Measurements from ENCODE around the gene GEMIN4.
A peak's percentile ranks its signal among the peaks of the same experiment; 100 is the strongest.
"Not testable (repeated sequence)": the region's sequence is repeated elsewhere in the genome, so short reads cannot be mapped to it uniquely, and the experiment has no call there.

Gene GEMIN4

GRCh38 chr17:778096-778495 lies 26.0 kb upstream of the GEMIN4 start:
- no peak for DNase-seq (ENCODE audit: low spot score)

DNA sequence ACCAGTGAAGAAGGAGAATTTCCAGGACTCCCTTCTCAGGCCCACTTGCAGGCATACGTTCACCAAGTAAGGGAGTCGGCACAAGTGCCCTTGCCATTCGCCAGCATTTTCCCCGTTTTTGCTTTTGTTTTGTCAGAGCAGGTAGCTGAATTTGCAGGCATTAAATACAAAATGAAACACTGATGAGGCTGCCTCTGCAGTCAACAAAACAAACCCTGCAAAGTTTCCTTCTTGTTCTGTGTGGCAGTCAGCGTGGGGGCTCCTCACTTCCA lies 22.2 kb upstream of the GEMIN4 start:
- DNase-seq (ENCODE audit: low spot score) = no peak

DNA sequence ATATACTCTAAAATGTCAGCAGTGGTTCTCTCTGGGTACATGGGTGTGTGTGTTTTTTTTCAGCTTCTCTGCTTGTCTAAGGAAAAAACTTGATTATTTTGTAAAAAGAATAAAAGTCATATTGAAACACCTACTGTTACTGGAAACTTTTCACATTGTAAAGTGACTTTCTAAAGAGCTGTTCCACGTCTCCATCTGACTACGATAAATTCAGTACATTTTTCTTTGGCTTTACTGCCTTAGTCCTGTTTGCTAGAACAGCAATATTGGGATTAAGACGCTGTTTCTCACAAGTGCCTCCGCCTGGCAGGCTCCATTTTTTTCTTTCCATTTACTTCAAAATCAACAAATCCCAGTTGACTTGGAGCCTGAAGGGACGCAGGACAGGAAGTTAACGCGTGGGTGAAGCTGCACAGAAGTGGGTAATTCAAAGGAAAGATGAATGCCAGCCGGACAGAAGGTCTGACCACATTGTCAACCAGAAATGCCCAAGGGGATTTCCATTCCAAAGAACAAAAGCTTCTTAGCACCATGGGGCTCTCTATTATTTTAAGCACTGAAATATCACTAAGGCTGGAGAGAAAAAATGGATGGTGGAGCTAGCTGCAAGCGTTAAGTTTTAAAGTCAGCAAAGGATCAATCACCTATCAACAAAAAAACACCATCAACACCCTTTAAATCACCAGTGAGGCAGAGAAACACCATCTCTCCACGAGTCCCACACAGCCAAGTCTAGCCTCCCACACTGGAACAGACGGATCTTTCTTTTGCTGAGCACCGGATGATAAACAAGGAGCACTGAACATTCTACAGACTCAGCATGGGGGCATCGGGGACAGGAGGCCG lies 21.6 kb upstream of the GEMIN4 start:
- no peak for DNase-seq (ENCODE audit: low spot score)

DNA sequence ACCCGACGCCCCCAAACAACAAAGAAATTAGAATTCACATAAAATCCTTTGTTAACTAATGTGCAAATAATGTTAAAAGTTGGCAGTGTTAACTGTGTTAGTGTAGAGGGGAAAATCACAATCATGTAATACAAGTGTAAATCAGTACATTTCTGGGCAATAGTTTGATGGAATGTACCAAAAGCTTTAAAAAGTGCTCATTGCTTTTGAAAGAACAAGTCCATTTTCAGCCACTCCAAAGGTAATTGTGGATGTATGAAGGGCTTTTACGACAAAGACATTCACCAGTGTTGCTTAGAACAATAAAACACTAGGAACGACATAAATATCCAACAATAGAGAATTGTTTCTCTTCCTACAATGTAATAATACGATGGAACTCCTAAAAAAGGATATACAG lies 21.0 kb upstream of the GEMIN4 start:
- no peak for DNase-seq (ENCODE audit: low spot score)

DNA sequence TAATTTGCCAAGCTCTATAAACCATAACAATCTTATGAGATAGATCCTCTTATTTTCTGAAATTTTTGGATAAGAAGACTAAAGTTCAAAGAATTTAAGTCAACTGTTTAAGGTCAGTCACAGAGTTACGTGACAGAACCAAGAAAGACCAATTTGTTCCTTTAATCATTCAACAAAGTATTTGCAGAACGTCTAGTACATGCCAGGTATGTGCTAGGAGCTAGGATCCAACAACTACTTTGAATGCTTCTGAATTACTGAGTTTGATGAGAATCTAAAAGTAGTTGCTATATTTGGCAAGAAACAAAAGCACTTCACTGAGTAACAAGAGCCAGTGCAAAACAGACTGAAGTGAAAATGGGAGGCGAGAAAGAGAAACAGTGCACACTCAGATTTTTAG lies 15.0 kb upstream of the GEMIN4 start:
- DNase-seq (ENCODE audit: low spot score) = no peak

GRCh38 chr17:760371-760770 lies 8.3 kb upstream of the GEMIN4 start:
- DNase-seq (ENCODE audit: low spot score) = no peak

- no peak for DNase-seq (ENCODE audit: low spot score)
Measured at GRCh38 chr17:759964-760363, 7.9 kb upstream of the GEMIN4 start.

DNA sequence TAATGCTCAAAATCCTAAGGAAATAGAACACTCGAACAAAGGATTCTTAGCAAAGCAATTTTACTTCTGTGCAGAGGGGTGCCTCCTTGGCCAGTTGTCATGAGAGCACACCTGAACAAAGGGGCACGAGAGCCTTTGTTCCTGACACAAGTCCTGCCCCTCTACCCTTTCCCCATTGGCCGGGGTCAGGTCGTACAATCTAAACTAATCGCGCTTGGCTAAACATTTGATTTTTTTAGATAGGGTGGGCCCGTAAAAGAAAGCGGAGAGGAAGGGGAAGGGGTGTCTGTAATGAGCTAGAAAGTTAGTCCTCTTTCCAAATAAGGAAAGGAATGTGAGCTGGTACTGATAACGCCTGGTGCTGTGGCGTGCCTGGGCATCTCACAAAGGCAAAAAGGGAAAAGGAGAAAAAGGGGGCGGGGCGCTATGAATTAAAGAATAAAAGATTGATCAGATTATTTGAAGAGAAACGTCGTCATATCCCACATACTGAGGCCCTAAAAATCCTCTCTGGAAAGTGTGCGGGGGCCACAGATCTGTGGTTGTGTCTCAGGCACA lies 4.0 kb upstream of the GEMIN4 start:
- not testable (repeated sequence) for DNase-seq (ENCODE audit: low spot score)

DNA sequence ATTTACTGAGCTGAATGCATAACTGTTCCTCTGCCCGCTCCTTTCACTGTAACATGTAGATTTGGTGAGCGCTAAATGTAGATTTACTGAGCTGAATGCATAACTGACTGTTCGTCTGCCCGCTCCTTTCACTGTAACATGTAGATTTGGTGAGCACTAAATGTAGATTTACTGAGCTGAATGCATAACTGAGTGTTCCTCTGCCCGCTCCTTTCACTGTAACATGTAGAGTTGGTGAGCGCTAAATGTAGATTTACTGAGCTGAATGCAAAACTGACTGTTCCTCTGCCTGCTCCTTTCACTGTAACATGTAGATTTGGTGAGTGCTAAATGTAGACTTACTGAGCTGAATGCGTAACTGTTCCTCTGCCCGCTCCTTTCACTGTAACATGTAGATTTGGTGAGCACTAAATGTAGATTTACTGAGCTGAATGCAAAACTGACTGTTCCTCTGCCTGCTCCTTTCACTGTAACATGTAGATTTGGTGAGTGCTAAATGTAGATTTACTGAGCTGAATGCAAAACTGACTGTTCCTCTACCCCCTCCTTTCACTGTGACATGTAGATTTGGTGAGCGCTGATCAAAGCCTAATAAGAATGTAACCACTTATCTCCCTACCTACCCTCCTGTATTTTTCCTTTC lies 3.4 kb upstream of the GEMIN4 start:
- DNase-seq (ENCODE audit: low spot score) = not testable (repeated sequence)

GRCh38 chr17:753418-753817 lies 1.4 kb upstream of the GEMIN4 start:
- no peak for DNase-seq (ENCODE audit: low spot score)

DNA sequence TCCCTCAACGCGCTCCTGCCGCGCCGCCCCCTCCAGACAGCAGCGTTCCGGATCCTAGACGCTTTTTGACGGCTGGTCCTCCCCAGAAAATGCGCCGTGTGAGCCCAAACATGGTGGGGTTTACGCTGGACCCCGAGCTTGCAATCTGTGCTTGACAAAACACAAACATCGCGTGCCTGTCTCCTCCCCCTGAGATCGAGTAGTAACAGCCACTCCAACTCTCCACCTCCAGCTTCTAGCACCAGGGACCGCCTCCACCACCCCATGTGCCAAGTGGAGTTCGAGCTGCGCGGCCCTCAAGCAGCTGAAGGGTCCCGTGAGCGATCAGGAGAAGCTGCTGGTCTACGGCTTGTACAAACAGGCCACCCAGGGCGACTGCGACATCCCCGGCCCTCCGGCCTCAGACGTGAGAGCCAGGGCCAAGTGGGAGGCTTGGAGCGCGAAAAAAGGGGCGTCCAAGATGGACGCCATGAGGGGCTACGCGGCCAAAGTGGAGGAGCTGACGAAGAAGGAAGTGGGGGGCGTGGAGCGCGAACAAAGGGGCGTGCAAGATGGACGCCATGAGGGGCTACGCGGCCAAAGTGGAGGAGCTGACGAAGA lies 656 bp upstream of the GEMIN4 start:
- DNase-seq (ENCODE audit: low spot score) = peak; percentile 61

GRCh38 chr17:751269-752001 lies 629 bp downstream of the GEMIN4 start:
- DNase-seq (ENCODE audit: low spot score) = peak; percentile 71

DNA sequence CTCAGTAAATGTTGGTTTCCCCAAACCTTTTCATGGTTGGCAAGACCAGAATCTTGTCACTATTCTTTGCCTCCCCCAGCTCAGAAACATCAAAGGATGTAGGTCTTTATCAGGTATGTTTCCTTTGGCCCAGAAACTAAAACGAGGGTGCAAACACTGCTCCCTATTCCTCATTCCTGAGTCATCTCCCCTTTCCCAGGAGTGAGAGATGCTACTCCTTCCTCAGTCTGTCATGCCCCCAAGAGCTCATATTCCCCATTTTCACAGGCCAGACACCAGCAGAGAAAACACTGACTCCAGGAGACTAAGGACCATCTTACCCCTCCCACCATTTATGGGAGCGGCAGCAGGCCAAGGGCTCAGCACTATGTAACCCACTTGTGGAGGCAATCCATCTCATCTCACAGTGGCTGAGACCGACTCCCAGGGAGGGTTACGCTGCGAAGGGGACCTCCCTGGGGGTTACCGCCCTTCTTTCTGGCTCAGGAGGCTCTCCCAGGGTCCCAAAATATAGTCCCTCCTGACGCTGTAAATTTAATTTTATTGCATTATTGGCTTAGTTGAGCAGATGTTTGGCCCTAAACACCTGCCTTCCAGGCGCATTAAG lies 1.5 kb downstream of the GEMIN4 start:
- DNase-seq (ENCODE audit: low spot score) = no peak

- not testable (repeated sequence) for DNase-seq (ENCODE audit: low spot score)
Measured at GRCh38 chr17:749359-749758, 2.7 kb downstream of the GEMIN4 start.

- DNase-seq (ENCODE audit: low spot score) = not testable (repeated sequence)
Measured at GRCh38 chr17:748604-749003, 3.5 kb downstream of the GEMIN4 start.

- DNase-seq (ENCODE audit: low spot score) = no peak
Measured at GRCh38 chr17:746783-747629, 5.1 kb downstream of the GEMIN4 start.

DNA sequence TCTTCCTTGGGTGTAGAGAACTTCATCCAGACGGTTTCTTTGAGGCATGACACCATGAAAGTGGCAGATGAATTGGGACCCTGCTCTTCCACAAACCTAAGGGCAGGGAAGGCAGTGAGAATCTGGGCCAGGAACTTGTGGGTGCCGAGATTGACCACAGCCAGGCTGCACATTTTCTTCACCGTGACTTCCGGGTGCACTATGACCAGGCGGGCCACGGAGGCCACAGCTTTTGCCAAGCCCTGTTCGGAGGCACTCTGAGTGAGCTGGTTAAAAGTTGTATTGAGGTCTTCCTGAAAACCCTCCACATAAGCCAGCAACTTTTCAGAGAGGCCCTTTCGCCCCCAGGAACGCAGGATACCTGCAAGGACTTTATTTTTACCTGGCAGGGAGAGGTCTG lies 5.9 kb downstream of the GEMIN4 start:
- no peak for DNase-seq (ENCODE audit: low spot score)

DNA sequence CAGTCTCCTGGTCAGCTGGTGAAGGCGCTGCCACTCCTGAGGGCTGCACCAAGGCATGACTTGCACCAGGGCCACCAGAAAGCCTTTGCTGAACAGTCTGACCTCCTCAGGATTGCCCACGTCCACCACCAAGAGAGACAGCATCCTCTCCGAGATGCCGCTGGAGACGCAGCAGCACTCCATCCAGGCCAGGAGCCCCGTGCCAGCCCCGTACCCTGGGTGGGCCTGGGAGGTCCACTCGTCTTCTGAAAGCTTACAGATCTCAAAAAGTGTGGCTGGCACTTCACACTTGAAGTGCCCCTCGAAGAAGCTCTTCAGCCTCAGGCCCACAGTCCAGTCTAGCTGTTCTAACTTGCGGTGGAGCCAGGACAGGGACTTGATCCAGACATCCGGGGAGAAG lies 6.7 kb downstream of the GEMIN4 start:
- DNase-seq (ENCODE audit: low spot score) = no peak

DNA sequence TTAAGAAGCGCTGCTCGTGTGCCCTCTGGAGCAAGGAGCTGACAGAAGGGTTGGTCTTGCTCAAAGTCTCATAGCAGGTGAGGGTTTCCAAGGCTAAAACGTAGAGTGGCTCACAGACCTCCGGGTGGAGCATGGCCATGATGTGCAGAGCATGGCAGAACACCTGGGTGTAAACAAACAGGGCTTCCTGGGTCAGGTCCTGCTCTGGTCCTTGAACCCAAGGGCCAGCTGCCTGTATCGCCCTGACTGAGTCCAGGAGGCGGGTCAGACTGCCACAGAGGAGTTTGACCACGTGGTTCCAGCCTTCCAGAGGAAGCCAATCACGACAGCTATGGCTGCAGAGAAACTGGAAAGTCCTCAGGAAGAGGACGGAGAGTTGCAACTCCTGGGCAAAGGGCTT lies 7.1 kb downstream of the GEMIN4 start:
- no peak for DNase-seq (ENCODE audit: low spot score)

DNA sequence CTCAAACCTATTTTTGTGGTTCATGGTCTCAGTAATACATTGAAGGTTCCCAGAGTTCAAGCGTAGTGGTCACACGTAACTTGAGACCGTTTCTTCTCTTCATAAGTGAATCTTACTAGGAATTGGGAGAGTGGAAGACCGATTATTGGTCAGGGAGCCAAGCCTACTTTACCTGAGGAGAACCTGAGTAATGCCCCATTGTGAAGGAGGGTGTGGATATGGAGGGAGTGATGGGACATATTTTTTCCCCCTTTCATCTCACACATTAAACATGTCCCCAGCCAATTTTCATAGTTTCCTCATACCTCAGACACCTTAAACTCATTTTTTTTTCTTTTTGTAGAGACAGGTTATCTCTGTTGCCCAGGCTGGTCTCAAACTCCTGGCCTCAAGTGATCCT lies 8.9 kb downstream of the GEMIN4 start:
- DNase-seq (ENCODE audit: low spot score) = no peak

- no peak for DNase-seq (ENCODE audit: low spot score)
Measured at GRCh38 chr17:742147-742793, 9.8 kb downstream of the GEMIN4 start.
